Measurements from ENCODE around the gene RBFOX2. TPM values are rescaled to one million over a fixed set of nuclear protein-coding genes. Genes with fewer than 3 reads are reported as not detected.
"Not testable (repeated sequence)": the region's sequence is repeated elsewhere in the genome, so short reads cannot be mapped to it uniquely, and the experiment has no call there.

The RBFOX2 gene
- total RNA-seq, 1 experiment from 2014 or later: 24.2 TPM

DNA sequence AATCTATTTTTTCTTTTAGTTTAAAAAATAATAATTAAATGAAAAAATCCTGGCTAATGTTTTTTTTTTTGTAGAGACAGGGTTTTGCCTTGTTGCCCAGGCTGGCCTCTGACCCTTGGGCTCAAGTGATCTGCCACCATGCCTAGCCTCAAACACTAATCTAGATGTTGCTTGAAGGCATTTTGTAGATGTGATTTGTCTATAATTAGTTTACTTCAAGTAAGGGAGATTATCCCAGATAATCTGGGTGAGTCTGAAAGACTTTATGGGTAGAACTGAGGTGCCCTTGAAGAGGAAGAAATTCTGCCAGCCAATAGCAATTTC, 38.6 kb upstream of the RBFOX2 start:
- no peaks in the 10 kb centered on the region for H3K9me3 ChIP-seq (ENCODE audit: low read length)
- no peaks in the 10 kb centered on the region for H3K4me1 ChIP-seq (ENCODE audit: low read length)
- no peaks in the 10 kb centered on the region for H3K9me2 ChIP-seq (replicated peaks; ENCODE audit: insufficient read depth, low read length)
- no peaks in the 10 kb centered on the region for H3K27me3 ChIP-seq (ENCODE audit: low read length)
- no peaks in the 10 kb centered on the region for H3K79me2 ChIP-seq (ENCODE audit: low read length)
- H2AFZ ChIP-seq (ENCODE audit: low read length): no peak overlapping the region
- H4K20me1 ChIP-seq (ENCODE audit: insufficient read depth, low read depth, low read length): no peaks in the 10 kb centered on the region
- no peak overlapping the region for H3K27ac ChIP-seq (ENCODE audit: low read length)
- DNase-seq: no peak
- no peak overlapping the region for H3K9ac ChIP-seq (ENCODE audit: low read length)
- H3K4me2 ChIP-seq (ENCODE audit: low read depth, low read length, poor library complexity, severe bottlenecking): no peak overlapping the region
- no peaks in the 10 kb centered on the region for H3K36me3 ChIP-seq (ENCODE audit: insufficient read depth, low read length)
- no peak overlapping the region for H3K4me3 ChIP-seq (ENCODE audit: low read length)

DNA sequence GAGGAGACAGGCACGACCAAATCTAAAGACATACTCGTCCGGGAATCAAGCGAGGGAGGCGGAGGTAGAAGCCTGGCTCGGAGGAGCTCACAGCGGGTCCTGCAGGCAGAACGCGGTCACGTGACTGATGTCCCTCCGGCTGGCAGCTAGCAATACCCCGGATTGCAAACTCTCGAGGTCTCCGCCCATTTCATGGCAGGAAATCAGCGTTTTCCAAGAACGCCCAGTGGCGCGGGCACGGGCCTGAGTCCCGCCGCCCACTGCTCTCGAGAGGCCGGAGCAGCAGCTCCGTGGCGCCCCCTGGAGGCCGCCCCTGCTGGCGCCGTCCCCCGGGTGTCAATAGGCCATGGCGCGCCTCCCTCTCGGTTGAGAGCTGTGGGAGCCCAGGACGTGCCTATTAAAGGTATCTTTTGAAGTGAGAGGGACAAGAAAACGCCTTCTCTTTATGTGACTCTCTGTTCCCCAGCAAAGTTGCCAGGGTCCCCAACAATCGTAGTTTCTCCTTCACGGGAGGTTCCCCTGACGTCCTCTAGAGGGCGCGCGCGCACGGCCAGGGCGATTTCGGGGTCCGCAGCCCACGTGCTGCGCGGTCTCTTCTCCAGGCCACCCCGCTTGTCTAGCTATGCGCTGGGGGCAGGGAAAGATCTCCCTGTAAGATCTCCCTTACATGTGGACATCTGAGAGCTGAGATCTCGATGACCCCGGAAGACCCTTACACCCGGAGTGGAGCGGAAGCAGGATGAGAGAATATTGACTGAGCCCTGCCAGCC, 37.3 kb upstream of the RBFOX2 start:
- no peak overlapping the region for H3K9ac ChIP-seq (ENCODE audit: low read length)

DNA sequence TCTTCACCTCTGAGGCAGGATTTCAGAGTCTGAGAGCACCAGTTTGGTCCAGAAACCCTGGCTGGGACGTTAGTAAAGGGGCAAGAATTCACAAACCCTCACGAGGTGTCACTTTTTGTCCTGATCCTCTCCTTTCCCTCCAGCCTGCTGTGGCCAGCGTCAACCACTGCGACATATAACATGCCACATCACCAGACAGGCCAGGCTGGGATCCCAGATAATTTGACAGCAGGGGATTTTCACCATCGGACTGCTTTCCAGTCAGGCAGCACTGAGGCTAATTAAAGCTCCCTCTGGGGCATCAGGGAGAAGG, 36.8 kb upstream of the RBFOX2 start:
- H3K36me3 ChIP-seq (ENCODE audit: insufficient read depth, low read length): no peaks in the 10 kb centered on the region

More for the DNA sequence above, 37.3 kb upstream of the RBFOX2 start:
- DNase-seq: peak; percentile 76
- Histone ChIP-seq H3K4me1 (ENCODE audit: low read length) (no peaks in the 10 kb centered on the region), H3K36me3 (ENCODE audit: insufficient read depth, low read length) (no peaks in the 10 kb centered on the region), H3K4me3 (ENCODE audit: low read length) (no peak overlapping the region), H3K9me2 (replicated peaks; ENCODE audit: insufficient read depth, low read length) (no peaks in the 10 kb centered on the region), H2AFZ (ENCODE audit: low read length) (no peak overlapping the region), H3K79me2 (ENCODE audit: low read length) (no peaks in the 10 kb centered on the region), H4K20me1 (ENCODE audit: insufficient read depth, low read depth, low read length) (no peaks in the 10 kb centered on the region), H3K4me2 (ENCODE audit: low read depth, low read length, poor library complexity, severe bottlenecking) (peak overlapping the region; percentile 35), H3K27me3 (ENCODE audit: low read length) (no peaks in the 10 kb centered on the region), H3K27ac (ENCODE audit: low read length) (no peak overlapping the region), H3K9me3 (ENCODE audit: low read length) (no peaks in the 10 kb centered on the region)

DNA sequence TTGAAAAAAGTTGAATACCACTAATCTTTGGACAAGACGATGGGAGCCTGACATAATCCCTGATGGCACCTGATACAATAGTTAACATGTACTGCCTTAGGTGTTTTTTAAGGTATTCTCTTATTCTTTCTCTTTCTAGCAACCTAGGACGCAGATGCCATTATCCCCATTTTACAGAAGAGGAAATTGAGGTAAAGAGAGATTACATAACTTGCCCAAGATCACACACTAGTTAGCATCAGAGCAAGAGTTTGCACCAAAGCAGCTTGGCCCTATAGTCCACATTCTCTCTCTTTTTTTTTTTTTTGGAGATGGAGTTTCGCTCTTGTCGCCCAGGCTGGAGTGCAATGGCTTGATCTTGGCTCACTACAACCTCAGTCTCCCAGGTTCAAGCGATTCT, 35.7 kb upstream of the RBFOX2 start:
- no peak for DNase-seq
- Histone ChIP-seq H3K9me2 (replicated peaks; ENCODE audit: insufficient read depth, low read length) (no peaks in the 10 kb centered on the region), H3K4me2 (ENCODE audit: low read depth, low read length, poor library complexity, severe bottlenecking) (no peak overlapping the region), H2AFZ (ENCODE audit: low read length) (no peak overlapping the region), H3K4me3 (ENCODE audit: low read length) (no peak overlapping the region), H3K27me3 (ENCODE audit: low read length) (no peaks in the 10 kb centered on the region), H4K20me1 (ENCODE audit: insufficient read depth, low read depth, low read length) (no peaks in the 10 kb centered on the region), H3K9me3 (ENCODE audit: low read length) (no peaks in the 10 kb centered on the region), H3K27ac (ENCODE audit: low read length) (no peak overlapping the region), H3K36me3 (ENCODE audit: insufficient read depth, low read length) (no peaks in the 10 kb centered on the region), H3K9ac (ENCODE audit: low read length) (no peak overlapping the region), H3K4me1 (ENCODE audit: low read length) (no peaks in the 10 kb centered on the region), H3K79me2 (ENCODE audit: low read length) (no peaks in the 10 kb centered on the region)

More for the DNA sequence above, 36.8 kb upstream of the RBFOX2 start:
- no peaks in the 10 kb centered on the region for H3K9me2 ChIP-seq (replicated peaks; ENCODE audit: insufficient read depth, low read length)
- no peaks in the 10 kb centered on the region for H3K9me3 ChIP-seq (ENCODE audit: low read length)
- DNase-seq: no peak
- H3K79me2 ChIP-seq (ENCODE audit: low read length): no peaks in the 10 kb centered on the region
- no peak overlapping the region for H3K9ac ChIP-seq (ENCODE audit: low read length)
- H3K4me3 ChIP-seq (ENCODE audit: low read length): no peak overlapping the region
- H3K27ac ChIP-seq (ENCODE audit: low read length): no peak overlapping the region
- H2AFZ ChIP-seq (ENCODE audit: low read length): no peak overlapping the region
- H4K20me1 ChIP-seq (ENCODE audit: insufficient read depth, low read depth, low read length): no peaks in the 10 kb centered on the region
- no peaks in the 10 kb centered on the region for H3K27me3 ChIP-seq (ENCODE audit: low read length)
- no peaks in the 10 kb centered on the region for H3K4me1 ChIP-seq (ENCODE audit: low read length)
- no peak overlapping the region for H3K4me2 ChIP-seq (ENCODE audit: low read depth, low read length, poor library complexity, severe bottlenecking)

DNA sequence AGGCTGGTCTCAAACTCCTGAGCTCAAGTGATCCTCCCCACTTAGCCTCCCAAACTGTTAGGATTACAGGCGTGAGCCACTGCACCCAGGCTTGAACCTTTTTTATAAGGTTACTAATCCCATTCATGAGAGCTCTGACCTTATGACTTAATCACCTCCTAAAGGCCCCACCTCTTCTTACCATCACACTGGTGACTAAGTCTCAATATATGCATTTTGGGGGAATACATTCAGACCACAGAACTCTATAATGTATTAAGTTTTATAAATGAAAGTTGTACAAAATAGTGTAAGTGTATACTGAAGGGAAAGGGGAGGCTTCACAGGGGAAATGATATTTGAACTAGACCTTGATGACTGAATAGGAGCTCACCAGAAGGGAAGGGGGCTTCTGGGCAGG, 28.4 kb upstream of the RBFOX2 start:
- Histone ChIP-seq H3K9me2 (replicated peaks; ENCODE audit: insufficient read depth, low read length) (no peaks in the 10 kb centered on the region), H3K4me3 (ENCODE audit: low read length) (no peak overlapping the region)

DNA sequence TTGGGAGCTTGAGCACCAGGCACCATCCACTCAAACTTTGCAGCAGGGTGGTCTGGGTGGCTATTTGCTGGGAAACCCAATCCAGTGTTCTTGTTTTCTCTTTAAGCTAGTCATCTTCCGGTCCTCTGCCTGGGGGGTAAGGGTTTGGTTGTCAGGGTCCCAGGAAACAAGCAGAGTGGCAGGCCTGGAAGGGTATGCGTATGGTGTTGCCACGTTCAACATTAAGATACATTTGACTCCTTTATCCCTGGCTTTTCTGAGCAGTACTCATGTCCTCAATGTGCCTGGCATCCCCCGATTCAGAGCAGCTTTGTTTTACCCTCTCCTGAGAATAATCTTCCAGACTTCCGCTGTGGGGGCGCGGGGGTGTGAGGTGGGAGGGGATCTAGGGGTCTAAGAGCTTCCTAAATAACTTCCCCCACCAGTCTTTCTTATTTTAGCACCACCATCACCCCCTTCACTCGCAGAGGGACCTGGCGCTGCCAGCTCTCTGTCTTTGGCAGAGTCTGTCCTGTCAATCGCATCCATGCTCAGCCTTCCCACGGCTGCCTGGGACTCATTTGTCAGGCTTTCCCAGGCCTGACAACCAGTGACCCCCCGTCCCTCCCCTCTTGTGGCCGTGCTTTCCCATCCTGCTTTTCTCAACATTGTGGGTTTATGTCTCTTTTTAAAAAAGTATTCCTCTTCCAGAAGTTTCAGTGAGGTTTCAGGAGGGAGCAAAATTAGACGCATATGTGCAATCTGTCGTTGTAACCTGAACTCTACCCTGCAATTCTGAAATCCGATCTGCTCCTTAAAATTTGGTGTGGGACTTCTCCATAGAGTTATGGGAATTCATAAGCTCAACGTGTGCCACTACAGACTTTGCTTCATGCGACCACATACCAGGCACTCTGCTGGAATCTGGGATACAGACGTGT, 27.0 kb upstream of the RBFOX2 start:
- H2AFZ ChIP-seq (ENCODE audit: low read length): no peak overlapping the region
- no peaks in the 10 kb centered on the region for H3K9me3 ChIP-seq (ENCODE audit: low read length)
- H3K4me2 ChIP-seq (ENCODE audit: low read depth, low read length, poor library complexity, severe bottlenecking): no peak overlapping the region
- no peak overlapping the region for H3K4me3 ChIP-seq (ENCODE audit: low read length)
- no peaks in the 10 kb centered on the region for H3K27me3 ChIP-seq (ENCODE audit: low read length)
- H3K79me2 ChIP-seq (ENCODE audit: low read length): no peaks in the 10 kb centered on the region
- no peaks in the 10 kb centered on the region for H3K9me2 ChIP-seq (replicated peaks; ENCODE audit: insufficient read depth, low read length)
- no peak for DNase-seq
- H3K9ac ChIP-seq (ENCODE audit: low read length): no peak overlapping the region
- no peaks in the 10 kb centered on the region for H4K20me1 ChIP-seq (ENCODE audit: insufficient read depth, low read depth, low read length)
- no peak overlapping the region for H3K27ac ChIP-seq (ENCODE audit: low read length)
- no peaks in the 10 kb centered on the region for H3K4me1 ChIP-seq (ENCODE audit: low read length)
- no peaks in the 10 kb centered on the region for H3K36me3 ChIP-seq (ENCODE audit: insufficient read depth, low read length)

More for the DNA sequence above, 28.4 kb upstream of the RBFOX2 start:
- no peak overlapping the region for H3K27ac ChIP-seq (ENCODE audit: low read length)
- no peak overlapping the region for H3K9ac ChIP-seq (ENCODE audit: low read length)
- no peaks in the 10 kb centered on the region for H3K9me3 ChIP-seq (ENCODE audit: low read length)
- no peaks in the 10 kb centered on the region for H3K27me3 ChIP-seq (ENCODE audit: low read length)
- H3K4me2 ChIP-seq (ENCODE audit: low read depth, low read length, poor library complexity, severe bottlenecking): no peak overlapping the region
- no peaks in the 10 kb centered on the region for H3K4me1 ChIP-seq (ENCODE audit: low read length)
- H3K36me3 ChIP-seq (ENCODE audit: insufficient read depth, low read length): no peaks in the 10 kb centered on the region
- H3K79me2 ChIP-seq (ENCODE audit: low read length): no peaks in the 10 kb centered on the region
- no peak overlapping the region for H2AFZ ChIP-seq (ENCODE audit: low read length)
- no peak for DNase-seq
- H4K20me1 ChIP-seq (ENCODE audit: insufficient read depth, low read depth, low read length): no peaks in the 10 kb centered on the region

DNA sequence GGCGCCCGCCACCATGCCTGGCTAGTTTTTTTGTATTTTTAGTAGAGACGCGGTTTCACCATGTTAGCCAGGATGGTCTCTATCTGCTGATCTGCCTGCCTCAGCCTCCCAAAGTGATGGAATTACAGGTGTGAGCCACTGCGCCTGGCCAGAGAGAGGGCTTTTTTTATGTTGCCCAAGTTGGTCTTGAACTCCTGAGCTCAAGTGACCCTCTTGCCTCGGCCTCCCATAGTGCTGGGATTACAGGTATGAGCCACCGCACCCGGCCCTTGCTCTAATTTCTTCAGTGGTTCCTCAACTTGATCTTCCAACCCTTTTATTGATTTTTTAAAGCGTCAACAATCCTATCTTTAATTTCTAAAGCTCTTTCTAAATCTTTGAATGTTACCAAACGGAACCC, 25.8 kb upstream of the RBFOX2 start:
- not testable (repeated sequence) for H3K27ac ChIP-seq (ENCODE audit: low read length); H3K4me1 ChIP-seq (ENCODE audit: low read length); DNase-seq; H2AFZ ChIP-seq (ENCODE audit: low read length); H3K4me3 ChIP-seq (ENCODE audit: low read length); H3K9me3 ChIP-seq (ENCODE audit: low read length); H3K79me2 ChIP-seq (ENCODE audit: low read length); H3K9ac ChIP-seq (ENCODE audit: low read length); H4K20me1 ChIP-seq (ENCODE audit: insufficient read depth, low read depth, low read length); H3K9me2 ChIP-seq (replicated peaks; ENCODE audit: insufficient read depth, low read length); H3K27me3 ChIP-seq (ENCODE audit: low read length); H3K4me2 ChIP-seq (ENCODE audit: low read depth, low read length, poor library complexity, severe bottlenecking); H3K36me3 ChIP-seq (ENCODE audit: insufficient read depth, low read length)

DNA sequence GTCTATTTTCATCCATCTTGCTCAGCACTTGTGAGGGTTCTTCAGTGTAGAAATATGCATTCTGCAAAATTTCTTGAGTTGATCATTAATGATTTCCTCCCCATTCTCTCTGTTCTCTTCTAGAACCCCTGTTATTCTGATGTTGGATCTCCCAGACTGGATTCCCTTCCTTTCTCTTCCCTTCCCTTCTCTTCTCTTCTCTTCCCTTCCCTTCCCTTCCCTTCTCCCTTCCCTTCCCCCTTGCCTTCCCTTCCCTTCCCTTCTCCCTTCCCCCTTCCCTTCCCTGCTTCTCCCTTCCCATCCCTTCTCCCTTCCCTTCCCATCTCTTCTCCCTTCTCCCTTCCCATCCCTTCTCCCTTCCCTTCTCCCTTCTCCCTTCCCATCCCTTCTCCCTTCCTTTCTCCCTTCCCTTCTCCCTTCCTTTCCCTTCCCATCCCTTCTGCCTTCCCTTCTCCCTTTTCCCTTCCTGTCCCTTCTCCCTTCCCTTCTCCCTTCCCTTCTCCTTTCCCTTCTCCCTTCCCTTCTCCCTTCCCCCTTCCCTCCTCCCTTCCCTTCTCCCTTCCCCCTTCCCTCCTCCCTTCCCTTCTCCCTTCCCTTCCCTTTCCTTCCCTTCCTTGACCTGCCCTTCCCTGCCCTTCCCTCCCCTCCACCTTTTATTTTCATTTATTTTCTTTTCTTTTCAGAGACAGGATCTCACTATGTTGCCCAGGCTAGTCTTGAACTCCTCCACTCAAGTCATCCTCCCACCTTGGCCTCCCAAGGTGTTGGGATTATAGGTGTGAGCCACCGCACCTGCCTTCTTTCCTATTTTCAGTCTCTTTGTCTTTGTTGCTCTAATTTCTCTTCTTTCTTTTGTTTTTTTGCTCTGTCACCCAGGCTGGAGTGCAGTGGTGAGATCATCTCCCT, 24.9 kb upstream of the RBFOX2 start:
- no peaks in the 10 kb centered on the region for H3K27me3 ChIP-seq (ENCODE audit: low read length)
- no peak overlapping the region for H3K4me2 ChIP-seq (ENCODE audit: low read depth, low read length, poor library complexity, severe bottlenecking)
- no peak overlapping the region for H3K4me3 ChIP-seq (ENCODE audit: low read length)
- H3K9ac ChIP-seq (ENCODE audit: low read length): no peak overlapping the region
- H3K27ac ChIP-seq (ENCODE audit: low read length): no peak overlapping the region
- H3K4me1 ChIP-seq (ENCODE audit: low read length): no peaks in the 10 kb centered on the region
- no peak for DNase-seq
- no peaks in the 10 kb centered on the region for H3K36me3 ChIP-seq (ENCODE audit: insufficient read depth, low read length)
- H3K9me3 ChIP-seq (ENCODE audit: low read length): no peaks in the 10 kb centered on the region
- no peaks in the 10 kb centered on the region for H4K20me1 ChIP-seq (ENCODE audit: insufficient read depth, low read depth, low read length)
- H2AFZ ChIP-seq (ENCODE audit: low read length): no peak overlapping the region
- H3K79me2 ChIP-seq (ENCODE audit: low read length): no peaks in the 10 kb centered on the region
- H3K9me2 ChIP-seq (replicated peaks; ENCODE audit: insufficient read depth, low read length): no peaks in the 10 kb centered on the region

Measured in Karpas-422 (cell line).